T-helper 22 cell (primary cell): Measurements from ENCODE around the gene CEBPG.
A peak's percentile ranks its signal among the peaks of the same experiment; 100 is the strongest.

Experiments used
- DNase-seq: peaks from one replicate; pipeline ENCODE4 v3.0.0-alpha.2; 2020; ENCODE audit warnings: low read depth

The CEBPG gene

DNA sequence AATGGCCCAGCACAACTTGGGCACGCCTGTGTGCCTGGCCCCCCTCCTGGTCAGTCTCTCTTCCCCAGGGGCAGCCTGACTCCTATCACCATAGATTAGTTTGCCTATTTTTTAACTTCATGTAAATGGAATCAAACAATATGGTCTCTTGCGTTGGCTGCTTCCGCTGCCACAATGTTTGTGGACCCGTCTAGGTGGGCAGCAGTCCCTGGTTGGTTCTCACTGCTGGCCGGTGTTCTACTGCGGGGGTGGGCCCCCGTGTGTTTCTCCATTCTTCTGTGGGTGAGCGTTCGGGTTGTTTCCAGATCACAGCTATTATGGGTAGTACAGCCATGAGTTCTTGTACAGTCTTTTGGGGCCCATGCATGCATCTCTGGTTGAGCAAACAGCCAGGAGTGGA is 47.3 kb downstream of the CEBPG start:
- DNase-seq, result no peak

DNA sequence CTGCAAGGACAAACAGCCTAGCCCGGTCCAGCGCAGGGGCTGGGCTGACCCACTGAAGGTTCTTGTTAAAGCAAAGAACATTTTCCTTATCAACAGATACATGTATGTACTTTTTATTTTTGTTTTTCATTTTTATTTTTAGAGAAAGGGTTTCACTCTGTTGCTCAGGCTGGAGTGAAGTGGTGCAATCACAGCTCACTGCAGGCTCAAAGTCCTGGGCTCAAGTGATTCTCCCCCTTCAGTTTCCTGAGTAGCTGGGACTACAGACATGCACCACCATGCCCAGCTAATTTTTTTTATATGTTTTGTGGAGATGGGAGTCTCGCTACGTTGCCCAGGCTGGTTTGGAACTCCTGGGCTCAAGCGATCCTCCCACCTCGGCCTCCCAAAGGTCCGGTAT is 47.9 kb downstream of the CEBPG start:
- no peak for DNase-seq

DNA sequence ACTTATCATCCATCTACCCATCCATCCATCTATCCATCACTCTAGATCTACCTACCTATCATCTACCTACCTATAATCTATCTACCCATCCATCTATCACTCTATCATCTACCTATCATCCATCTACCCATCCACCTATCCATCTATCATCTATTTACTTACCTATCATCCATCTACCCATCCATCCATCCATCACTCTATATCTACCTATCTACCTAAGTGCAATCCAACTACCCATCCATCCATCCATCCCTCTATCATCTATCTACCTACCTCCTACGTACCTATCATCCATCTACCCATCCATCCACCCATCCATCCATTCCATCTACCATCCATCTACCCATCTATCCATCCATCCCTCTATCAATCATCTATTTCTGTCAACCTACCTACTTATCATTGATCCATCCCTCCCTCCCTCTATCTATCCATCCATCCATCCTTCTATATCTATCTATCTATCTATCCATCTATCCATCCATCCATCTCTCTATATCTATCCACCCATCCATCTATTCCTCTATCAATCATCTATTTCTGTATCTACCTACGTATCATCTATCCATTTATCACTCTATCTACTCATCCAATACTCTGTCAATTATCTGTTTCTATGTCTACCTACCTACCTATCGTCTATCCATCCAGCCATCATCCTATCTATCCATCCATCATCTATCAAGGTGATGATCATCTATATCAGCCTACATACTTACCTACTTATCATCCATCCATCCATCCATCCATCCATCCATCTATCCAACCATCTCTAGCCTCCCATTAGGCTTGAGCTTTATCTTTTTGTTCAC is 49.1 kb downstream of the CEBPG start:
- no peak for DNase-seq

DNA sequence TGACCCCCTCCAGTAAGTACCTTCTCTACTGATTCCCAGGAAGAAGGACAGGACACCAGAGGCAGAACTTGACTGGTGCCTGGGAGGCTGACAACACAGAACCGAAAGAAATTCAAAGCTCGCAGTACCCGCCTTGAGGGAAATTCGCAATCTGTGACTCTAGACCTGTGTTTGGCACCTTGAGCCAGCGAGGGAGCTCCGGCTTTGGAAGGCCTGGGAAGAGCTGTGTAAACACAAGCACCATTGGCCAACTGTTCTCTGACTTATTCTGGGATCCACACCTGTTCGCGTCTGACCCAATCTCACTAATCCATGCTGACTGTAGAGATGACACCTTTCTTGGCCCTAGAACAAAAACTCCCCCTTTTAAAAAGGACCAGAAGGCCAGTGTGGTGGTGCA is 50.7 kb downstream of the CEBPG start:
- DNase-seq, result no peak

DNA sequence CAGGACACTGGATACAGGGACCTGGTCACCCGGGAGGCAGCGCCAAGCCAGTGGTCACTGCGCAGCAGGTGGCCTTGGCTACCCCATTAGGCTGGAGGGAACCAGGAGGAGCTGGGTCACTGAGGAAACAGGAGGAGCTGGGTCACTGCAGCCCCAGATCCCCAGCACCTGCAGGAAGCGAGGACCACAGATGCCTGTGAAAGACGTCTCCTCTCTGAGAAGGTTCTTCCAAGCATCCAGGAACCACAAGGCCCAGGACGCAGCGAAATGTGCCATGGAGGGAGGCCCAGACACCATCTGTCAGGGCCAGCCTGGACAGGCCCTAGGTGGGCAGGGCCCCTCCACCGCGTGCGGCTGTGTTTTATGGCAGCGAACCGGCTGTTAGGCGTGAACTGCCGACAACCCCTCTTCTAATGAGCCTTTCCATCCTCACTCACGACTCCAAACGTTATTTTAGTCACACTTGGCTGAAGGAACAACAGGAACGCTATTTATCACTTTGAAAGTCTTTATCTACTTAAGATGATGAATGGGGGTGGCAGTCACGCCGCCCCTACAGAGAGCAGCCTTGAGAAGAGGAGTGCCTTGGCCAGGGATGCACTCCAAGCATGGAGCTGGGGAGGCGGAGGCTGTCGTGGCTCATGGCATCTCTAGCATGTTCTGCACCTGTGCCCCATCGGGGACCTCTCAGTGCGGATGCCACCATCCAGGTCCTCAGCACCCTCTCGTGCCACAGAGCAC is 53.3 kb downstream of the CEBPG start:
- DNase-seq, result no peak

DNA sequence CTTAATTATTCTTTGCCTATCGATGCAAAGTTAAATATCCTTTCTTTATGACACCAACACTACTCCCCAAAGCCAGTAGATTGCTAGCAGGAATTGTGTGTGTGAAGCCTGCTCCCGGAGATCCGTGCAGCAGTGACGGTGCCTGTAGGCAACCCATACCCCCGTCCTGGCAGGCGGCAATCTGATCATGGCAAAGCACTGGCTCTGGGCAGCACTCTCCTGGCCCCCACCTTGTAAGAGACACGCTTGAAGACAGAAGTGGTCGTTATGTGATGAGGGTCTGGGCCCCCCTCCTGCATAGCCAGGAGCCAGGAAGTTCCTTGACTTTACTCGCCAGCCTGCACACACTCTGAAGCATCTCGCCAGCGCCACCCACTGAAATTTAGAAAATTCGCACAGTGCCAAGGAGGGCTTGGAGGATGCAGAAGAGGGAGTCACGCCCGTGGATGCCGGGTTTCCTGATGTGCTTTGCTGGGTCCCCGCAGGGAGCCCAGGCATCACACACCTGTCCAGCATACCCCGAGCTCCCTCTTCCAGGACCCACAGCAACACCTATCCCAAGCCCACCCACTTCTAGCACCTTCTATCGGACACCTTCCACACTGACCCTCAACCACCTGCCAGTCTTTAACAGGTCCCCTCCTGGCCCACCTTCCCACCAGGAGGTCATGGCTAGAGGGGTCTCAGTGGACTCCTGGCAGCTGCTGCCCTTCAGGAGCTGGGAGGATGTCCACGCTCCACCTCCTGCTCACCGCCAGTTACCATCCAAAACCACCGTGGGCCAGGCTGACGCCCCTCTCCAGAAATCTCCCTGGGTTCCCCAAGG is 54.5 kb downstream of the CEBPG start:
- DNase-seq, result no peak

DNA sequence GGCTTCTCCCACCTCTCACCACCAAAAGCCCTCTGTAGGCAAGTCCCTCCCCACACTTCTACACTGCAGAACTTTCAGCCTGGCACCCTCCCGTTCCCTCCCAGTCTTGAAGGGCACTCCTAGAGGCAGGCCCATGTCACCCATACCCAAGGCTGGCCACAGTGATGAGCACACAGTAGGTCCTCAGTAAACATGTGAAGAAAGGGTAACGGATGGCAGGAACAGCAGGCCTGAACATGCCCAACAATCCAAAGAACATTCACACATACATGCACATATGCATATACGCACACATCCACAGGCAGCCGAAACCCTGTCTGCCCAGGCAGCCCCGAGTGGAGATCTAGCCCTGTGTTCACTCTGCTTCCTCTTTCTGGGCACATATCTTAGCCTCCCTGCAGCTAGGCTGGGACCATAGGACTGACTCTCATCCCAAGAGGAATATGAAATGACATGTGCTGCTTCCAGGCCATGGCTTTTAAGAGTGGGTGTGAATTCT is 55.2 kb downstream of the CEBPG start:
- no peak for DNase-seq

DNA sequence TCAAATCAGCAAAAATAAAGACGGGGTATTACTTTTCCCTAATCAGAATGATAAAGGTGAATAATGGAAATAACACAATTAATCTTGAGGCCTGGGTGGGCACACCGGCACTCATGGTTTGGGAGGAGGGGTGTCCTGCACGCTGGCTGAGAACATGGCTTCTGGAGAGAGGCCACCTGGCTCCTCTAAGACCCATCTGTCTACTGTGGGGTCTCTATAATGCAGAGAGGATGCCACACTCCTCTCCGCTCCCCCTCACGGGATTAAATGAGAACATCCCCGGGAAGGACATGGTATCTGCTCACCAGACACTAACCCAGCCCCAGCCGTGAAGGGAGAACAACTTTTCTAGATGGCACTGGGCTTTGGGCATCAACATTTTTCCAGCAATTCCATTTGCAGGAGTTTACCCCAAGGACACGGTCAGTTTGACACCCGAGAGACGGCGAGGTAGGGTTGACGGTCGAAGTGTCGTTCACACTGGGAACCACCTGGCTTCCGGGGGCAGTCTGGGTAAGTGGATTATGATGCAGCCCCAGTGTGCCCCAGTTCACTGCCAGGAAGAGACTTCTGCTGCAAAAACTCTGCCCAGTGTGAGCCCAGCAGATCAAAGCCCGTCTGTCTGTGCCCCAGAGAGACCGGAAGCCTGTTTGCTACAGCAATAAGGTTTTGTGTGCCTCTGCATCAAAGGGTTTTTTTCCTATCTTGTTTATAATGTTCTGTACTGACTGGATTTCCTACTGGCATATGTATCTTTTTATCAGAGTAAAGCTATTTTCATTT is 56.6 kb downstream of the CEBPG start:
- DNase-seq, result peak; percentile 37

DNA sequence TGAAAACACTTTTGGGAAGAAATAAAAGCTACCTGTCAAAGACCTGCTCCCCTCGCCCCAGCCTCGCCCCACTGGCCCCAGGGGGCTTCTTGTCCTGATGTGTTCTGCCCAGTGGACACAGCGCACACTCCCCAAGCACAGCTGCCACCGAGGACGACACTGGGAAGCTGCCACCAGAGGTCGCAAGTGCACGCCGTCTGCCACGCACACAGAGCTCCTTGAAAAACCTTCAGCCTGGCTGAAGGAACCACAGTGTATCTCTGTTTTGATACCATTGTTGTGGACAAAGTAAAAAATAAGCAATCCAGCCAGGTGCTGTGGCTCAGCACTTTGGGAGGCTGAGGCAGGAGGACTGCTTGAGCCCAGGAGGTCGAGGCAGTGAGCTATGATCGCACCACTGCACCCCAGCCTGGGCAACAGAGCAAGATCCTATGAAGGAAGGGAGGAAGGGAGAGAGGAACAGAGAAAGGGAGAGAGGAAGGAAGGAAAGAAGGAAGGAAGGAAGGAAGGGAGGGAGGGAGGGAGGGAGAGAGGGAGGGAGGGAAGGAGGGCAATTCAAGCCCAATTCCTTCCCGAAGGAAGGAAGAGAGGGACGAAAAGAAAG is 57.3 kb downstream of the CEBPG start:
- peak; percentile 34 for DNase-seq

DNA sequence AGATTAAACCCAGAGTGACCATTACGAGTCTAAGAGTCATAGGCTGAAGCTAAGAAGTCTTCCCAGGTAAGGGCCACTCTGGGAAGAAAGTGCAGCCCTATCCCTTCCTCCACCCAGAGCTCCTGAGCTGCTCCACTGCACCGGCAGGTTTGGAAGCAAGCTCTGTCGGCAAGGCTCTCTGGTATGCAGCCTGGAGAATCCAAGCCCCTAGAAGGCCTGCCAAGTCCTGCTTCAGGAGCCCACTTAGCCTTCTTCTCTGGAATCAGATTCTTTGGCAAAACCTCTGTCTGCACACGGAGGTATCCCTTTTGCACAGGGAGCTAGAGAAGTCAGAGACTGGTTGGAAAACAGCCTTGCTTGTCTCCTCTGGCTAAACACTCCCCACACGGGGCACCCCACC is 58.5 kb downstream of the CEBPG start:
- DNase-seq, result no peak
